K562 (cell line): ENCODE data around the gene SRL. TPM values are rescaled to one million over a fixed set of nuclear protein-coding genes. Genes with fewer than 3 reads are reported as not detected.
A peak's percentile ranks its signal among the peaks of the same experiment; 100 is the strongest.

Experiments
- DPF2 ChIP-seq: fragments of 450-650 bp; IDR thresholded peaks from 2 replicates; pipeline ENCODE4 v1.6.1; 2016
- E2F1 ChIP-seq: sonication (generic); formaldehyde crosslinking; IDR thresholded peaks from 2 replicates; pipeline ENCODE4 v1.8.1; 2023; ENCODE audit warnings: mild to moderate bottlenecking, missing genetic modification reagents, moderate library complexity
- E2F6 ChIP-seq, 2 experiments: IDR thresholded peaks; 2 replicates each; pipeline ENCODE4 v1.6.1; 2011; ENCODE audit warnings: borderline replicate concordance in 1 of 2, control low read depth in 1 of 2, low read depth in 1 of 2, low read length in 1 of 2, mild to moderate bottlenecking in 1 of 2, mixed read lengths in 1 of 2, moderate library complexity in 1 of 2; ENCODE audit not compliant: insufficient read depth in 1 of 2, insufficient read length in 1 of 2, poor library complexity in 1 of 2, severe bottlenecking in 1 of 2; ENCODE audit errors: extremely low read depth in 1 of 2
- HINFP ChIP-seq: fragments of 450-650 bp; conservative IDR thresholded peaks from 2 replicates; pipeline ENCODE4 v1.6.1; 2016; ENCODE audit warnings: missing genetic modification characterization, low read depth, mild to moderate bottlenecking, control low read depth, missing compliant biosample characterization
- NR1H2 ChIP-seq: sonication (generic); formaldehyde crosslinking; IDR thresholded peaks from 2 replicates; pipeline ENCODE4 v1.4.0; 2020; ENCODE audit warnings: mild to moderate bottlenecking, missing genetic modification reagents
- PTBP1 ChIP-seq: fragments of 200-400 bp; formaldehyde crosslinking; IDR thresholded peaks from 2 replicates; pipeline ENCODE4 v1.6.1; 2017; ENCODE audit warnings: low read depth, low read length
- SAP30 ChIP-seq: fragments of 200-600 bp; sonication (generic); IDR thresholded peaks from 2 replicates; pipeline ENCODE4 v1.6.1; 2012; ENCODE audit warnings: borderline replicate concordance, low read depth, mild to moderate bottlenecking, moderate library complexity, low read length, control low read depth, inconsistent platforms; ENCODE audit not compliant: insufficient read depth, poor library complexity, severe bottlenecking
- STAG1 ChIP-seq: sonication (generic); formaldehyde crosslinking; IDR thresholded peaks from 2 replicates; pipeline ENCODE4 v1.5.0; 2020; ENCODE audit warnings: missing genetic modification reagents, borderline replicate concordance
- ZBTB7A ChIP-seq: IDR thresholded peaks from 2 replicates; pipeline ENCODE4 v1.6.1; 2011; ENCODE audit warnings: low read depth, mild to moderate bottlenecking, low read length, moderate library complexity, borderline replicate concordance; ENCODE audit not compliant: control insufficient read depth
- ZBTB9 ChIP-seq: fragments of 450-650 bp; formaldehyde crosslinking; IDR thresholded peaks from 2 replicates; pipeline ENCODE4 v1.4.0; 2020; ENCODE audit warnings: mild to moderate bottlenecking, moderate library complexity
- ZEB2 ChIP-seq: fragments of 450-650 bp; IDR thresholded peaks from 2 replicates; pipeline ENCODE4 v1.6.1; 2016
- ZNF140 ChIP-seq: fragments of 250-450 bp; sonication (Bioruptor Pico); IDR thresholded peaks from 2 replicates; pipeline ENCODE4 v1.8.0; 2021; ENCODE audit warnings: moderate library complexity, mild to moderate bottlenecking, inconsistent platforms
- ZNF280B ChIP-seq: fragments of 250-450 bp; sonication (Bioruptor Pico); IDR thresholded peaks from 2 replicates; pipeline ENCODE4 v1.5.1; 2021; ENCODE audit warnings: mild to moderate bottlenecking
- ZNF444 ChIP-seq: fragments of 250-450 bp; sonication (Bioruptor Pico); IDR thresholded peaks from 2 replicates; pipeline ENCODE4 v1.4.0; 2020; ENCODE audit warnings: mild to moderate bottlenecking, moderate library complexity
- ZNF592 ChIP-seq: fragments of 450-650 bp; IDR thresholded peaks from 2 replicates; pipeline ENCODE4 v1.6.1; 2017; ENCODE audit warnings: antibody characterized with exemption, mild to moderate bottlenecking
- polyA plus RNA-seq, 8 experiments: library from polyadenylated mRNA; depleted of rRNA in 4 of 8; stranded (reverse) in 5 of 8; unstranded in 3 of 8; fragments of >200 nt; fragmentation: Nextera tagmentation in 2 of 8; fragmentation: Illumina TruSeq in 1 of 8; extraction: Ambion mirVana in 2 of 8; extraction: Trizol in 1 of 8; gene quantifications; 2 replicates each; pipeline versions ENCODE4 v1.2.1 to v1.2.3, GENCODE V29; 2011 to 2014; ENCODE audit warnings: inconsistent platforms in 1 of 8, missing spikeins in 1 of 8
- total RNA-seq, 7 experiments: library from RNA; depleted of rRNA in 6 of 7; stranded (reverse); fragments of >200 nt in 6 of 7; fragmentation: Illumina TruSeq in 2 of 7; extraction: Trizol in 2 of 7; gene quantifications; 2 replicates each; pipeline versions ENCODE4 v1.2.1 to v1.2.3, GENCODE V29; 2011 to 2021; ENCODE audit warnings: low replicate concordance in 1 of 7

Gene SRL
- total and polyA plus RNA-seq, 9 of the 15 experiments (the other 6 are each of a cell fraction or from before 2014, with no cell fraction given), result 0.01 TPM; not detected in 8

- TF ChIP-seq PTBP1 (no peak), DPF2 (0 out of 2 replicates have a peak, but pooled peaks have one; percentile 22), ZBTB9 (CRISPR knock-in tag) (no peak), ZNF444 (CRISPR knock-in tag) (no peak), STAG1 (CRISPR knock-in tag) (no peak), E2F6 (IDR thresholded peaks at IDR 0.05; ENCODE audit: borderline replicate concordance in 1 of 2, extremely low read depth in 1 of 2, insufficient read depth in 1 of 2, insufficient read length in 1 of 2, low read depth in 1 of 2, low read length in 1 of 2, poor library complexity in 1 of 2, severe bottlenecking in 1 of 2) (no peak), ZBTB7A (peak; percentile 21; the same call in 1 of the 2 replicates), ZNF140 (no peak), E2F1 (CRISPR knock-in tag) (no peak), NR1H2 (CRISPR knock-in tag) (no peak), ZNF592 (peak; percentile 52; the same call in 1 of the 2 replicates), HINFP (tag) (no peak), ZNF280B (CRISPR knock-in tag) (no peak), SAP30 (no peak), ZEB2 (peak; percentile 51; the same call in 1 of the 2 replicates)
Observed at GRCh38 chr16:4246777-4247459, 5.0 kb upstream of the SRL start (continued).
